GM12878 (cell line): ENCODE results near the gene STAT5A. TPM values are rescaled to one million over a fixed set of nuclear protein-coding genes. Genes with fewer than 3 reads are reported as not detected.
"Not testable (repeated sequence)": the region's sequence is repeated elsewhere in the genome, so short reads cannot be mapped to it uniquely, and the experiment has no call there.

Experiments used
- ATAC-seq: fragments of 200-7000 bp; cut with Tn5 transposase; 3 replicates; pipeline ENCODE4 v1.9.1; 2020; ENCODE audit warnings: mild to moderate bottlenecking, moderate library complexity
- BruUV-seq: library from RNA; stranded (reverse); fragments of 400-500 nt; replicated peaks from 2 replicates; lab custom pipeline; 2021; lab: Mats Ljungman, UMichigan
- CTCF ChIA-PET: fragments of 300-600 bp; sonication (Branson Sonifier 250); formaldehyde crosslinking; extraction: SDS; loops from one replicate; lab custom pipeline; 2021; ENCODE audit warnings: inconsistent platforms; lab: Yijun Ruan, JAX
- POLR2A ChIA-PET: fragments of 350-600 bp; formaldehyde crosslinking; extraction: SDS; loops from one replicate; lab custom pipeline; 2021; ENCODE audit warnings: inconsistent platforms; lab: Charles Lee
- RAD21 ChIA-PET: fragments of 300-600 bp; sonication (Branson Sonifier 250); formaldehyde crosslinking; loops from one replicate; lab custom pipeline; 2023; ENCODE audit warnings: antibody characterized with exemption; ENCODE audit not compliant: unreplicated experiment; lab: Charles Lee
- SMC1A ChIA-PET: fragments of 300-600 bp; sonication (Branson Sonifier 250); formaldehyde crosslinking; loops from one replicate; lab custom pipeline; 2023; ENCODE audit not compliant: unreplicated experiment, uncharacterized antibody; lab: Charles Lee
- DNase-seq: peaks from one replicate; pipeline ENCODE4 v3.0.0-alpha.2; 2011; ENCODE audit warnings: low read depth, low spot score
- FAIRE-seq: peaks from 3 replicates; lab custom pipeline; 2011; peaks lifted over from hg19 to GRCh38; lab: Jason Lieb, UNC
- H2AFZ ChIP-seq: 2 replicates; pipeline ENCODE4 v1.6.0; 2011; ENCODE audit warnings: low read depth, low read length, control low read depth; ENCODE audit not compliant: control insufficient read depth
- H3K27ac ChIP-seq: 2 replicates; pipeline ENCODE4 v1.5.1; 2011; ENCODE audit warnings: control low read depth; ENCODE audit not compliant: control insufficient read depth, insufficient read depth
- H3K27me3 ChIP-seq, 2 experiments: replicated peaks in 1 of 2; 2 replicates each; pipeline versions ENCODE4 v1.6.0 to v1.6.1; 2011; ENCODE audit warnings: low read length in 1 of 2; ENCODE audit not compliant: control insufficient read depth in 2 of 2, insufficient read depth in 2 of 2
- H3K36me3 ChIP-seq, 2 experiments: 2 replicates each; pipeline ENCODE4 v1.5.1; 2011; ENCODE audit warnings: low read length in 1 of 2; ENCODE audit not compliant: control insufficient read depth in 2 of 2, insufficient read depth in 2 of 2
- H3K4me1 ChIP-seq: 2 replicates; pipeline ENCODE4 v1.6.1; 2011; ENCODE audit warnings: mild to moderate bottlenecking, low read length, moderate library complexity, mixed read lengths; ENCODE audit not compliant: control insufficient read depth, insufficient read depth
- H3K4me2 ChIP-seq: 2 replicates; pipeline ENCODE4 v1.6.0; 2011; ENCODE audit warnings: control low read depth; ENCODE audit not compliant: control insufficient read depth, insufficient read depth
- H3K4me3 ChIP-seq: fragments of 200-600 bp; sonication (generic); 2 replicates; pipeline ENCODE4 v1.5.1; 2016
- H3K79me2 ChIP-seq: 2 replicates; pipeline ENCODE4 v1.6.0; 2011; ENCODE audit warnings: low read length; ENCODE audit not compliant: control insufficient read depth, insufficient read depth
- H3K9ac ChIP-seq: 2 replicates; pipeline ENCODE4 v1.8.0; 2011; ENCODE audit warnings: low read length, control low read depth, mixed read lengths; ENCODE audit not compliant: control insufficient read depth, insufficient read depth
- H3K9me3 ChIP-seq: replicated peaks from 3 replicates; pipeline ENCODE4 v1.5.1; 2011; ENCODE audit warnings: mild to moderate bottlenecking, low read length; ENCODE audit not compliant: control insufficient read depth, insufficient read depth
- H4K20me1 ChIP-seq: 2 replicates; pipeline ENCODE4 v1.6.0; 2011; ENCODE audit not compliant: control insufficient read depth, insufficient read depth
- MAX ChIP-seq: IDR thresholded peaks from 2 replicates; pipeline ENCODE4 v1.6.1; 2012; ENCODE audit warnings: low read depth, low read length, improper control_type of control experiment
- POU2F2 ChIP-seq: IDR thresholded peaks from 3 replicates; pipeline ENCODE4 v1.6.1; 2011; ENCODE audit warnings: low read depth, mild to moderate bottlenecking, low read length, borderline replicate concordance
- WGBS: methylation state at CpG from one replicate; pipeline ENCODE4 v1.1.6; 2016; ENCODE audit warnings: low lambda C conversion rate; ENCODE audit not compliant: insufficient replicate concordance, insufficient coverage; ENCODE audit errors: missing lambda C conversion rate; 5-methylcytosine and 5-hydroxymethylcytosine counted together
- in situ Hi-C: fragments of 300-500 bp; cut with MboI; formaldehyde crosslinking; loops from 9 replicates; pipeline ENCODE4 v1.14.3; 2018; ENCODE audit warnings: mixed read lengths
- intact Hi-C: fragments of 100-400 bp; cut with micrococcal nuclease; formaldehyde crosslinking; loops from one replicate; pipeline ENCODE4 v1.14.2; 2022; ENCODE audit not compliant: unreplicated experiment
- polyA plus RNA-seq, 11 experiments: library from polyadenylated mRNA; depleted of rRNA in 4 of 11; unstranded in 6 of 11; stranded (reverse) in 5 of 11; fragments of >200 nt; fragmentation: Nextera tagmentation in 4 of 11; fragmentation: Illumina TruSeq in 1 of 11; extraction: Ambion mirVana in 4 of 11; extraction: Trizol in 1 of 11; gene quantifications; 1 replicate in 1 of 11; 2 replicates in 10 of 11; pipeline versions ENCODE4 v1.2.1 to v1.2.3, GENCODE V29; 2011 to 2016; ENCODE audit warnings: inconsistent platforms in 2 of 11, missing spikeins in 2 of 11, low read depth in 1 of 11
- total RNA-seq, 4 experiments: library from RNA; depleted of rRNA in 3 of 4; stranded (reverse); fragments of >200 nt in 3 of 4; fragmentation: Illumina TruSeq in 1 of 4; extraction: Trizol in 1 of 4; gene quantifications; 2 replicates each; pipeline versions ENCODE4 v1.2.1 to v1.2.3, GENCODE V29; 2013 to 2021

Gene STAT5A
- total and polyA plus RNA-seq, 10 of the 15 experiments (the other 5 are each of a cell fraction or from before 2014, with no cell fraction given): 14.8 to 86.4 (median 41.5) TPM

- TF ChIP-seq MAX: no peak
- TF ChIP-seq POU2F2: no peak
These were observed 44.8 kb upstream of the STAT5A start (continued) for GRCh38 chr17:42243493-42243982.

GRCh38 chr17:42244116-42244515 is 44.2 kb upstream of the STAT5A start:
- intact Hi-C loops, H3K9me3 ChIP-seq, H3K4me1 ChIP-seq, H3K27me3 ChIP-seq, H3K4me3 ChIP-seq, BruUV-seq, H2AFZ ChIP-seq, H4K20me1 ChIP-seq, H3K4me2 ChIP-seq, in situ Hi-C loops, DNase-seq, ATAC-seq, CTCF ChIA-PET, H3K9ac ChIP-seq, H3K36me3 ChIP-seq, FAIRE-seq, H3K27ac ChIP-seq: not testable (repeated sequence)
- peaks cover 22% of the 10 kb centered on the region for H3K79me2 ChIP-seq
- ChIA-PET RAD21 (interaction anchor here (0.9 kb wide), 1 partner anchor 22 kb away, joined by 3 read pairs; no protein-coding TSS in a partner anchor), POLR2A (interaction anchor here (0.7 to 1.1 kb wide), 3 partner anchors 50 to 69 kb away, joined by 3 to 7 read pairs (median 7); no protein-coding TSS in a partner anchor), SMC1A (interaction anchor here (1.4 kb wide), 1 partner anchor 22 kb away, joined by 4 read pairs; no protein-coding TSS in a partner anchor)
- 100% methylated on average over 2 of the region's 3 CpGs for WGBS

- H3K9ac ChIP-seq, DNase-seq, H3K27ac ChIP-seq, SMC1A ChIA-PET, in situ Hi-C loops, H3K4me2 ChIP-seq, BruUV-seq, intact Hi-C loops, H3K4me3 ChIP-seq, FAIRE-seq, CTCF ChIA-PET, H2AFZ ChIP-seq, H3K9me3 ChIP-seq, H3K27me3 ChIP-seq, H4K20me1 ChIP-seq, ATAC-seq, H3K36me3 ChIP-seq: not testable (repeated sequence)
- ChIA-PET RAD21 (interaction anchor here (0.9 kb wide), 1 partner anchor 23 kb away, joined by 3 read pairs; no protein-coding TSS in a partner anchor), POLR2A (interaction anchor here (0.7 kb wide), 1 partner anchor 63 kb away, joined by 3 read pairs; no protein-coding TSS in a partner anchor)
- peaks cover 18% of the 10 kb centered on the region for H3K4me1 ChIP-seq
- WGBS: 98% methylated on average over 11 of the region's 11 CpGs
- H3K79me2 ChIP-seq: peaks cover 27% of the 10 kb centered on the region
These were observed 43.1 kb upstream of the STAT5A start for GRCh38 chr17:42245183-42245582.
